IMR-90 (cell line): ENCODE measurements around the gene S100A16. TPM values are rescaled to one million over a fixed set of nuclear protein-coding genes. Genes with fewer than 3 reads are reported as not detected.

Experiments used
- ATAC-seq: fragments of 200-7000 bp; cut with Tn5 transposase; 2 replicates; pipeline ENCODE4 v1.9.1; 2020; ENCODE audit warnings: low read depth, mild to moderate bottlenecking, moderate library complexity
- BruUV-seq: library from RNA; stranded (reverse); fragments of 400-500 nt; replicated peaks from 2 replicates; lab custom pipeline; 2021; lab: Mats Ljungman, UMichigan
- CTCF ChIA-PET: fragments of 300-600 bp; formaldehyde crosslinking; extraction: SDS; loops from one replicate; lab custom pipeline; 2021; ENCODE audit warnings: antibody characterized with exemption; lab: Yijun Ruan, JAX
- POLR2A ChIA-PET: fragments of 300-600 bp; sonication (Branson Sonifier 250); formaldehyde crosslinking; loops from one replicate; lab custom pipeline; 2022; ENCODE audit warnings: antibody characterized with exemption; ENCODE audit not compliant: unreplicated experiment; lab: Charles Lee
- DNase-seq: peaks from one replicate; pipeline ENCODE4 v3.0.0; 2013
- H2AFZ ChIP-seq: replicated peaks from 2 replicates; pipeline ENCODE3; 2013; ENCODE audit warnings: low read length, mild to moderate bottlenecking; ENCODE audit not compliant: poor library complexity
- H2AK5ac ChIP-seq: 2 replicates; pipeline ENCODE4 v1.6.1; 2013; ENCODE audit warnings: low read depth, low read length, inconsistent platforms
- H2AK9ac ChIP-seq: replicated peaks from 2 replicates; pipeline ENCODE3; 2013; ENCODE audit warnings: mild to moderate bottlenecking, low read depth, low read length, moderate library complexity; ENCODE audit not compliant: poor library complexity
- H2BK120ac ChIP-seq: 2 replicates; pipeline ENCODE4 v1.6.1; 2013; ENCODE audit warnings: low read depth, low read length, inconsistent platforms
- H2BK15ac ChIP-seq: 3 replicates; pipeline ENCODE4 v1.6.1; 2013; ENCODE audit warnings: low read depth, low read length, inconsistent platforms
- H2BK20ac ChIP-seq: 2 replicates; pipeline ENCODE4 v1.6.1; 2013; ENCODE audit warnings: low read depth, mild to moderate bottlenecking, inconsistent platforms, low read length, moderate library complexity
- H2BK5ac ChIP-seq: 2 replicates; pipeline ENCODE4 v1.6.1; 2013; ENCODE audit warnings: mild to moderate bottlenecking, low read depth, low read length, inconsistent platforms; ENCODE audit not compliant: poor library complexity, severe bottlenecking
- H3K14ac ChIP-seq: replicated peaks from 2 replicates; pipeline ENCODE4 v1.6.1; 2013; ENCODE audit warnings: low read depth, low read length, inconsistent platforms
- H3K18ac ChIP-seq: 2 replicates; pipeline ENCODE4 v1.6.1; 2013; ENCODE audit warnings: low read depth, low read length, control low read depth
- H3K23ac ChIP-seq: 2 replicates; pipeline ENCODE4 v1.6.1; 2013; ENCODE audit warnings: low read depth, low read length, inconsistent platforms
- H3K27ac ChIP-seq: 2 replicates; pipeline ENCODE4 v1.5.1; 2013; ENCODE audit warnings: mild to moderate bottlenecking, control low read depth, low read length; ENCODE audit not compliant: insufficient read depth
- H3K27me3 ChIP-seq: 2 replicates; pipeline ENCODE4 v1.6.1; 2013; ENCODE audit warnings: low read length; ENCODE audit not compliant: control insufficient read depth, insufficient read depth
- H3K36me3 ChIP-seq: 2 replicates; pipeline ENCODE4 v1.6.1; 2013; ENCODE audit warnings: low read length, mixed read lengths; ENCODE audit not compliant: control insufficient read depth, insufficient read depth
- H3K4ac ChIP-seq: 2 replicates; pipeline ENCODE4 v1.6.1; 2013; ENCODE audit warnings: low read depth, low read length, inconsistent platforms
- H3K4me1 ChIP-seq: 2 replicates; pipeline ENCODE4 v1.6.1; 2013; ENCODE audit warnings: low read length, mixed read lengths; ENCODE audit not compliant: control insufficient read depth, insufficient read depth
- H3K4me2 ChIP-seq: 2 replicates; pipeline ENCODE4 v1.6.1; 2013; ENCODE audit warnings: low read depth, mild to moderate bottlenecking, control low read depth, low read length, moderate library complexity
- H3K4me3 ChIP-seq: 2 replicates; pipeline ENCODE4 v1.5.1; 2013; ENCODE audit warnings: low read depth, mild to moderate bottlenecking, control low read depth, low read length, moderate library complexity; ENCODE audit not compliant: insufficient read depth
- H3K56ac ChIP-seq: 2 replicates; pipeline ENCODE4 v1.6.1; 2013; ENCODE audit warnings: low read length, inconsistent platforms; ENCODE audit not compliant: insufficient read depth; ENCODE audit errors: extremely low read depth
- H3K79me1 ChIP-seq, 2 experiments: 2 replicates each; pipeline ENCODE4 v1.6.1; 2013; ENCODE audit warnings: low read length in 2 of 2, inconsistent platforms in 1 of 2, low read depth in 1 of 2
- H3K9ac ChIP-seq: 2 replicates; pipeline ENCODE4 v1.6.1; 2013; ENCODE audit warnings: low read depth, low read length, control low read depth
- H3K9me1 ChIP-seq: 2 replicates; pipeline ENCODE4 v1.6.1; 2013; ENCODE audit warnings: low read length, inconsistent platforms; ENCODE audit not compliant: insufficient read depth
- H3K9me3 ChIP-seq: 2 replicates; pipeline ENCODE4 v1.6.1; 2013; ENCODE audit warnings: low read length; ENCODE audit not compliant: control insufficient read depth, insufficient read depth
- H4K20me1 ChIP-seq: 2 replicates; pipeline ENCODE4 v1.6.1; 2013; ENCODE audit warnings: low read length, inconsistent platforms; ENCODE audit not compliant: insufficient read depth
- H4K5ac ChIP-seq: 2 replicates; pipeline ENCODE4 v1.6.1; 2013; ENCODE audit warnings: mild to moderate bottlenecking, low read depth, low read length, control low read depth
- H4K8ac ChIP-seq, 2 experiments: 2 replicates each; pipeline ENCODE4 v1.6.1; 2013; ENCODE audit warnings: low read depth in 2 of 2, low read length in 2 of 2, control low read depth in 1 of 2, inconsistent platforms in 1 of 2
- H4K91ac ChIP-seq: 2 replicates; pipeline ENCODE4 v1.6.1; 2013; ENCODE audit warnings: low read depth, low read length, inconsistent platforms; ENCODE audit not compliant: insufficient read depth
- MAFK ChIP-seq: IDR thresholded peaks from 2 replicates; pipeline ENCODE4 v1.6.1; 2012; ENCODE audit warnings: low read depth, low read length, improper control_type of control experiment
- POLR2A ChIP-seq: IDR thresholded peaks from 2 replicates; pipeline ENCODE4 v1.6.1; 2012; ENCODE audit warnings: mild to moderate bottlenecking, low read depth, low read length
- RFX5 ChIP-seq: IDR thresholded peaks from 2 replicates; pipeline ENCODE4 v1.8.0; 2012; ENCODE audit warnings: low read depth, mild to moderate bottlenecking, low read length, moderate library complexity
- WGBS, 2 experiments: methylation state at CpG; one replicate each; pipeline versions ENCODE4 v1.1.5 to v1.1.7; 2013; ENCODE audit warnings: missing lambda C conversion rate in 2 of 2; ENCODE audit not compliant: insufficient read length in 1 of 2; ENCODE audit errors: extremely low coverage in 2 of 2; 5-methylcytosine and 5-hydroxymethylcytosine counted together
- dilution Hi-C: fragments of 300-500 bp; cut with HindIII; formaldehyde crosslinking; loops from one replicate; pipeline ENCODE4 v1.14.3; 2018; ENCODE audit warnings: low sequenced_read_pairs; ENCODE audit not compliant: unreplicated experiment
- in situ Hi-C: fragments of 300-500 bp; cut with MboI; formaldehyde crosslinking; loops from 3 replicates; pipeline ENCODE4 v1.14.3; 2019; ENCODE audit warnings: low sequenced_read_pairs, inconsistent platforms, mixed read lengths
- intact Hi-C: fragments of 100-400 bp; cut with micrococcal nuclease; formaldehyde crosslinking; loops from 2 replicates; pipeline ENCODE4 v1.10.0; 2022
- polyA plus RNA-seq, 3 experiments: library from polyadenylated mRNA; depleted of rRNA; stranded (reverse); fragments of >200 nt; gene quantifications; 2 replicates each; pipeline ENCODE4 v1.2.3, GENCODE V29; 2012; ENCODE audit warnings: low replicate concordance in 1 of 3
- total RNA-seq: library from RNA; depleted of rRNA; stranded (reverse); fragments of >200 nt; gene quantifications from 2 replicates; pipeline ENCODE4 v1.2.3, GENCODE V29; 2012

Gene S100A16
- total and polyA plus RNA-seq, 2 of the 4 experiments (the other 2 are of a cell fraction) = 201 to 515 TPM

- Histone ChIP-seq H3K18ac (no peak overlapping the region), H4K8ac (peak overlapping the region in 1 of 2 experiments; percentile 5; a peak in 1 of 4 replicates), H3K4me3 (no peak overlapping the region), H2BK20ac (no peak overlapping the region), H2AK5ac (peak overlapping the region; percentile 7; the same call in 1 of the 2 replicates), H2BK5ac (no peak overlapping the region), H3K56ac (no peak overlapping the region), H2AK9ac (peak overlapping the region; percentile 45), H3K36me3 (peaks cover 16% of the 10 kb centered on the region), H3K9me1 (peaks cover 27% of the 10 kb centered on the region), H3K4me1 (peaks cover 14% of the 10 kb centered on the region), H2BK15ac (0 out of 3 replicates have a peak overlapping the region, but pooled peaks have one; percentile 11), H4K91ac (0 out of 2 replicates have a peak overlapping the region, but pooled peaks have one; percentile 3), H3K9ac (no peak overlapping the region), H3K27ac (no peak overlapping the region), H3K4ac (peak overlapping the region; percentile 60; the same call in 1 of the 2 replicates), H3K23ac (peak overlapping the region; percentile 60), H3K27me3 (no peaks in the 10 kb centered on the region), H3K9me3 (no peaks in the 10 kb centered on the region), H3K79me1 (peaks cover 24 to 41% of the 10 kb centered on the region in 2 experiments), H3K4me2 (no peak overlapping the region; the same call in 1 of the 2 replicates), H2BK120ac (no peak overlapping the region), H3K14ac (peak overlapping the region; percentile 48; the same call in 1 of the 2 replicates), H2AFZ (no peak overlapping the region), H4K5ac (no peak overlapping the region), H4K20me1 (no peaks in the 10 kb centered on the region)
- WGBS, 2 experiments = 80% methylated on average over 2 of the region's 10 CpGs; no CpG with 5 or more reads in 1 of the 2 experiments
- in situ Hi-C loops (no loop called here), dilution Hi-C loops (no loop called here), intact Hi-C loops (loop anchor here (5.0 kb wide), 1 partner anchor 93 kb away; no protein-coding TSS in a partner anchor)
- ChIA-PET POLR2A (no interaction called here), CTCF (interaction anchor here (1.5 kb wide), 1 partner anchor 52 kb away, joined by 3 read pairs; no protein-coding TSS in a partner anchor)
- DNase-seq (no peak), ATAC-seq (no peak)
- no TSS peak for BruUV-seq
- TF ChIP-seq MAFK (no peak), RFX5 (no peak), POLR2A (no peak)
Measured at GRCh38 chr1:153624965-153625611, 12.2 kb upstream of the S100A16 start.
